BLaER1 (cell line): ENCODE results near the gene CENPO.

Experiments used
- H3K27ac ChIP-seq: shearing (Covaris generic); formaldehyde crosslinking; 2 replicates; pipeline ENCODE4 v1.8.1; 2022
- H3K27me3 ChIP-seq: shearing (Covaris generic); formaldehyde crosslinking; 2 replicates; pipeline ENCODE4 v1.8.1; 2022
- H3K36me3 ChIP-seq: shearing (Covaris generic); formaldehyde crosslinking; 2 replicates; pipeline ENCODE4 v1.8.1; 2022
- H3K4me1 ChIP-seq: shearing (Covaris generic); formaldehyde crosslinking; 2 replicates; pipeline ENCODE4 v1.8.1; 2022
- H3K4me2 ChIP-seq: shearing (Covaris generic); formaldehyde crosslinking; 2 replicates; pipeline ENCODE4 v1.8.1; 2022
- H3K4me3 ChIP-seq: shearing (Covaris generic); formaldehyde crosslinking; 2 replicates; pipeline ENCODE4 v1.8.1; 2022
- H3K9ac ChIP-seq: shearing (Covaris generic); formaldehyde crosslinking; 2 replicates; pipeline ENCODE4 v1.8.1; 2022
- H3K9me3 ChIP-seq: shearing (Covaris generic); formaldehyde crosslinking; 2 replicates; pipeline ENCODE4 v1.8.1; 2022
- H4K20me1 ChIP-seq: shearing (Covaris generic); formaldehyde crosslinking; 2 replicates; pipeline ENCODE4 v1.8.1; 2022
- Cebpa-rat ChIP-seq: shearing (Covaris generic); IDR thresholded peaks from 2 replicates; pipeline ENCODE4 v1.8.1; 2022

The CENPO gene

DNA sequence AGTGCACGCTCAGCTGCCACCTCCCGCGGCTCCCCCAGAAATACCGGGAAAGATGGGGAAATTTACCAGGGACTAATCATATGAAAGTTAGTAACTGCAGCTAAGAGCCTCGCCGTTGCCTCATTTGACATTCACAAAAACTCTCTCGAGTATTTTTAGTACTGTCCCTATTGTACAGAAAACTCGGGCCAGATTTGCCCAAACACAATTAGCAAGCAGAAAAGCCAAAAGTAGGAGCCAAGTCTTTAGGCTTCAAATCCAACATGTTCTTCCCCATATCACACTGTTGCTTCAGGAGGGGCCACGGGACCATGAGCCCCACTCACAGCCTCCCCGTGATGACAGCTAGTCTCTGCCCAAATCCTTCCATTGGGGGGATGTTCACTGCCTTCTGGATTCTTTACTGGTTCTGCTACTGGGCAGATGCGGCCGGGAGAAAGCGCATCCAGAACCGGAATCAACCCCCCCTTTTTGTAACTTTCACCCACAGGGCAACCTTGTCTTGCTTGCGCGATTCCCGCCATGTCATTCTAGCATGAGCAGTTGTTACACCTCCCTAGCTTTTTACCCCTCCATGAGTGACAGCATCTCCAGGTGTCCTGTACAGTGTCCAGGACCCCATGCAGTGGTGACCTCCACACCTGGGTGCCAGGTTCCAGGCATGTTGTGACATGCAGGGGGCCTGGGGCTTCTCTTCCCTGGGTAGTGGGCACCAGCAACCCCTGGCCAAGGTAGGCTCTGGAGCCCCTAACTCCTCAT, 35.2 kb downstream of the CENPO start:
- no peak overlapping the region for H3K27ac ChIP-seq
- H3K9me3 ChIP-seq, result no peaks in the 10 kb centered on the region
- H4K20me1 ChIP-seq, result 0 out of 2 replicates have a peak, but pooled peaks cover 6% of the 10 kb centered on the region
- H3K9ac ChIP-seq, result no peak overlapping the region
- no peak overlapping the region for H3K4me3 ChIP-seq
- no peaks in the 10 kb centered on the region for H3K27me3 ChIP-seq
- H3K4me1 ChIP-seq, result peaks cover 26% of the 10 kb centered on the region
- H3K4me2 ChIP-seq, result peak overlapping the region; percentile 54
- TF ChIP-seq Cebpa-rat, result no peak
- H3K36me3 ChIP-seq, result peaks cover 60% of the 10 kb centered on the region

DNA sequence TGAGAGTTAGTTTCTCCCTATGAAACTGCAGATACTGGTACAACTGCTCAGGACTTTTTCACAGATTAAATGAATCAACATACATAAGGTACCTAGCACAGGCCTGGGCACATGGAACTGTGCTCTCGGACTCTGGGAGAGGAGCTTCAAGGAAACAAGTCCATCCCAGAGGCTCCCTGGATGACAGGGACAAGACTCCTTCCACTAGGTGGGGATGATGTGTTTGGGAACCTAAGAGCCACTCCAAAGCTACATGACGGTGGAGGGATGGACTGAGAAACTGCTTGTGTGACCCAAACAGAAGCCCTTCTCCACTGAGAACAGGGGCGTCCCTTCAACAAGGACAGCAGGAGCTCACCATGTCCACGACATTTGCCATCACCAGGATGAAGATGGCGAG, 37.1 kb downstream of the CENPO start:
- Histone ChIP-seq H3K27me3 (no peaks in the 10 kb centered on the region), H3K4me3 (no peak overlapping the region), H3K9ac (no peak overlapping the region), H3K36me3 (peaks cover 61% of the 10 kb centered on the region), H3K27ac (no peak overlapping the region), H3K9me3 (no peaks in the 10 kb centered on the region), H4K20me1 (0 out of 2 replicates have a peak, but pooled peaks cover 6% of the 10 kb centered on the region), H3K4me2 (no peak overlapping the region), H3K4me1 (peaks cover 26% of the 10 kb centered on the region)
- no peak for TF ChIP-seq Cebpa-rat

DNA sequence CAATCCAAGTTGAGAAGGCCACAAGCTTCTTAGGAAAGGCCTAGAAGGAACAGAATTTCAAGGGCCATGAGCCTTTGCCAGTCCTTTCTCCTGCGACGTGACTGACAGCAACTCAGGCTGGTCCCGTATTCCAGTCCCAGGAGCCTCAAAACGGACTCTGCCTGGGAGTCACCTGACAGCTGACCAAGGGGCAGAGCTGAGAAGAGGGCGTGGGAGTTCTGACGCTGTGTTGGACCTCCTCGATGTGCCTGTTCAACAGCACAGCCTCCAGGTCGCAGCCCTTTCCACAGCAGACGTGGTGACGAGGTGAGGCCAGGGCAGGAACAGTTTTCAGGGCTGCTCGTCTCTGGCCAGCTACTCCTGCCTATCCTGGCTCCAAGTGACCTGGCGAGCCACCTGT, 37.6 kb downstream of the CENPO start:
- Histone ChIP-seq H3K27ac (no peak overlapping the region), H3K27me3 (no peaks in the 10 kb centered on the region), H4K20me1 (0 out of 2 replicates have a peak, but pooled peaks cover 6% of the 10 kb centered on the region), H3K9me3 (no peaks in the 10 kb centered on the region), H3K4me2 (no peak overlapping the region), H3K36me3 (peaks cover 61% of the 10 kb centered on the region), H3K4me3 (no peak overlapping the region), H3K9ac (no peak overlapping the region), H3K4me1 (peaks cover 25% of the 10 kb centered on the region)
- no peak for TF ChIP-seq Cebpa-rat

DNA sequence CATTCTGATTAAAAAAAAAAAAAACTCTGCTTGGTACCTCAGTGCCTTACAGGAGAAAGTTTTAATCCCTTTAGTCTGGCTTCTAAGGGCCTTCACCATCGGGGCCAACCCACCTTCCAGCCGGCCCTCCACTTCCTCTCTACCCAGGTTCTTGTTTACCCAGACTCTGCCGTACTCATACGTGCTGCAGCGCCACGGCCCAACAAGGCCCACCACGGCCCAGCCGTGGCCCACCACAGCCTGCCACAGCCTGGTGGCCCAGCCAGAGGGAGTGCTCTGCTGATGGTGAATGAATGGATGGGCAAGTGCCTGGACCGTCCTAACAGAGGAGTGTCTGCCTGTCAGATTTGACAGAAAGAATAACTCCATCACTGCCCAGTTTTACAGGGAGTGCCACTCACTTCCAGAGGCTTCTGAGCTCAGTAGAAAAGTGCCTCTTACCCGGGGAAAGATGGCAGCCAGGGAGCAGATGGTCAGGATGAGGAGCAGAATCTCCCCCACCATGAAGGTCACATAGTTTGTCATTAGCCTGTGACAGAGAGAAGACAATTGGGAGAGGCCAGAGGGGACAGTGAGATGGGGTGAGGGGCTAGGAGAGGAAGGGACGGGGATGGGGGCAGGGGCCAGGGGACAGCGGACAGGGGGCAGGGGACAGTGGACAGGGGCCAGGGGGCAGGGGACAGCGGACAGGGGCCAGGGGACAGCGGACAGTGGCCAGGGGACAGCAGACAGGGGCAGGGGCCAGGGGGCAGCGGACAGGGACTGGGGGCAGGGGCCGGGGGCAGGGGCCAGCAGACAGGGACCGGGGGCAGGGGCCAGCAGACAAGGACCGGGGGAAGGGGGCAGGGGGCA, 38.2 kb downstream of the CENPO start:
- Histone ChIP-seq H3K36me3 (peaks cover 61% of the 10 kb centered on the region), H3K9ac (no peak overlapping the region), H3K4me3 (no peak overlapping the region), H3K27me3 (no peaks in the 10 kb centered on the region), H3K4me2 (no peak overlapping the region), H3K27ac (no peak overlapping the region), H4K20me1 (0 out of 2 replicates have a peak, but pooled peaks cover 6% of the 10 kb centered on the region), H3K9me3 (no peaks in the 10 kb centered on the region), H3K4me1 (peaks cover 18% of the 10 kb centered on the region)
- no peak for TF ChIP-seq Cebpa-rat

DNA sequence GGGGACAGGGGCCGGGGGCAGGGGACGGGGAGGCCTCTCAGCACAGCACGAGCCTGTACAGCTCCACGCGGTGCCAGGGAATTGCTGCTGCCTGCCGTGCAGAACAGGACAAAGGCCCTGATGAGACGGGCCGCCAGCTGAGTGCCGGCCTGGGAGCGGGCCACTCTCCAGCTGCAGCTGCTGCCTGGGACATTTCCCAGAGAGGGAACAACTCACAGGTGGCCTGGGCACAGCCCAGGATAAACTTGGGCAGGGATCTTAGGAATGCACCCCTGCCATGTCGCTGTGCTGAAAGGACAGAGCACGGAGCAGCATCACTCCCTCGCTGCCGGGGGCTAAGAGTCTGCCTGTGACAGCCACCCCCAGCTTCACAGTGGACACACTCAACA, 38.8 kb downstream of the CENPO start:
- TF ChIP-seq Cebpa-rat, result no peak
- peaks cover 64% of the 10 kb centered on the region for H3K36me3 ChIP-seq
- H4K20me1 ChIP-seq, result 0 out of 2 replicates have a peak, but pooled peaks cover 6% of the 10 kb centered on the region
- H3K9ac ChIP-seq, result no peak overlapping the region
- H3K27me3 ChIP-seq, result no peaks in the 10 kb centered on the region
- H3K27ac ChIP-seq, result no peak overlapping the region
- no peaks in the 10 kb centered on the region for H3K9me3 ChIP-seq
- H3K4me1 ChIP-seq, result peaks cover 12% of the 10 kb centered on the region
- no peak overlapping the region for H3K4me3 ChIP-seq
- no peak overlapping the region for H3K4me2 ChIP-seq

DNA sequence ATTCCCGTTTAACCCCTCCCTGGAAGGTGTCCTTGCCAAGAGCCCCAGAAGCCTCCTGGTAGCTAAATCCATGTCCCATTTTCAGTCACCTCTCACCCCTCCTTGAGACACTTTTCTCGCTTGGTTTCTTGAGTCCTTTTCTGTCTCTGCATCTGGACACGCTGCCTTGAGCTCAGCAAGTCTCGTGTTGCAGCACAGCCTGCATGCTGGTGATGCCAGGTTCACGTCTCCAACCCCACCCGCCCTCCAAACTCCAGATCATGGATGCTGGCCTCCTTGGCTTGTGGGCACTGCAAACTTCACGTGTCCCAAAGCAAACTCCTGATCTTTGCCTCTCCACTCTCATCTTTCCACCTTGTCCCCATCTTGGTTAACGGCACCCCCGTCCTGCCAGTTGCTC, 39.3 kb downstream of the CENPO start:
- no peak for TF ChIP-seq Cebpa-rat
- H3K4me3 ChIP-seq, result no peak overlapping the region
- no peak overlapping the region for H3K9ac ChIP-seq
- H3K9me3 ChIP-seq, result no peaks in the 10 kb centered on the region
- H3K4me1 ChIP-seq, result peaks cover 7% of the 10 kb centered on the region
- peaks cover 65% of the 10 kb centered on the region for H3K36me3 ChIP-seq
- no peak overlapping the region for H3K27ac ChIP-seq
- 0 out of 2 replicates have a peak, but pooled peaks cover 6% of the 10 kb centered on the region for H4K20me1 ChIP-seq
- no peaks in the 10 kb centered on the region for H3K27me3 ChIP-seq
- no peak overlapping the region for H3K4me2 ChIP-seq

DNA sequence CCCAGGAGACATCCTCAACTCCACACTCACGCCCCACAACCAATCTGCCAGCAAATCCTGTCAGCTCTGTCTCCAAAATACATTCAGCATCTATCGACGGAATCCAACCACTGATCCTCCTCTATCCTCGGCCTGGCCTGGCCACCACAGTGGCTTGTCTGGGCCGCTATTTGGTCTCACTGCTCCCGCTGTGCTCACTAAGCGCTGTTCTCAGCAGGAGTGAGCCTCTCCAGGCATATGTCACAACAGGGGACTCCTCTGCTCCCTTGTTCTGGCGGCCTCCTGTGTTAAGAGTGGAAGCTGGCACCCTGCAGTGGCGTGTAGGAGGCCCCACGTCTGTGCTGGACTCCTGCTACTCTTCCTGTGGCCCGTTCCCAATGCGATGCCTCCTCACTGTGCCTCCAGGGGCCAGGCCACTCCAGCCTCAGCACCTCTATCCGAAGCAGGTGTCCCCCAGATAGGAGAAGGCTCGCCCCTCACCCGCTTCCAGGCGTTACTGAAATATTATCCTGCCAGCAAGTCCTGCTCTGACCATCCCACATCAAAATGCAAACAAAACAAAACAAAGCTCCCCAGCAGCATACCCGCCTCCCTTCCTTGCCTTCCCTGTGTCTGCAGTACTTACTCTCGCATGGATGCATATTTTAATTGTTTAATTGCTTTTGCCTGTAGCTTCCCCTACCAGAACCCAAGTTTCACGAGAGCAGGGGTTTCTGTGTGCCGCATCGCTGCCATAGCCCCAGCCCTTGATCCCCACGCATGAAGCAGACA, 39.9 kb downstream of the CENPO start:
- Histone ChIP-seq H3K27ac (no peak overlapping the region), H3K9ac (no peak overlapping the region), H4K20me1 (0 out of 2 replicates have a peak, but pooled peaks cover 6% of the 10 kb centered on the region), H3K4me2 (no peak overlapping the region), H3K27me3 (no peaks in the 10 kb centered on the region), H3K4me3 (no peak overlapping the region), H3K36me3 (peaks cover 67% of the 10 kb centered on the region), H3K9me3 (no peaks in the 10 kb centered on the region), H3K4me1 (peaks cover 1% of the 10 kb centered on the region; the same call in 1 of the 2 replicates)
- no peak for TF ChIP-seq Cebpa-rat

DNA sequence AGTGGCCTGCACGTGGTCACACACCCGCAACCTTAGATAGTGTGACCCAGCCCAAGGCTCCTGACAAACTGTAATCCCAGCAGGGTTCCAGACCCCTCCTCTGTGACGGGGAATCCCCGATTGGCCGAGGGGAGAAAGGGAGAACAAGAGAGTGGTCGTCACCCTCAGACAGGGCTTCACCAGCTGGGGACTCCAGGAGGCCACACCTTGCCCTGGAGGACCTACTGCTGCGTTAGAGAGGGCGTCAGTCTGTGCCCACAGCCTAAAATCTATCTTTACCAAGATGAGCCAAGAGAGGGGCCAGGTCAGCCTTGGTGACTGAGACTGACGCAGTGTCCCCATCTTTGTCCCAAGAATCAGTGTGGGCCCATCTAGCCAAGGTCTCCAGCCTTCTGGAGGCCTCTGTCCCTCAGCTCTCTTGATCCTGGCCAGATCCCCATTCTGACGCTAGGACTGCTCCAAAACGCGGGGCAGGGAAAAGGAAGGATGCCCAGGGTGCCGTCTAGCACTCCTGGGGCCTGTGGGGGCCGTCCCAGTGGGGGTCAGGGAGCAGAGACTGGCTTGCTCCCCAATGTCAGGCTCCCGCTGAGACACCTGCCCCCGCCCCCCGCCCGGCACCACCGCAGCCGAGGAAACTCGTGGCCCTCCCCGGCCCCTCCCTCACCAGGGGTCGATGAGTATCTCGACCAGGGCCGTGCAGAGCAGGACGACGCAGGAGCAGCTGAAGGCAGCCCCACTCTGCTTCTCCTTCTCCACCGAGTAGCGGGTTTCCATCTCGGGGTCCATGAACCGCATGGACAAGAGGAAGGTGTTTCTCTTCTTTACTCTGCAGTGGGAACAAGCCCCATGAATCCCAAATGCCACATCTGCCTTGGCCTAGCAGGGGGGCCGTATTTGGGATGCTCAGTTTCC, 40.9 kb downstream of the CENPO start:
- no peak for TF ChIP-seq Cebpa-rat
- no peak overlapping the region for H3K4me2 ChIP-seq
- H3K27ac ChIP-seq, result no peak overlapping the region
- H4K20me1 ChIP-seq, result no peaks in the 10 kb centered on the region
- H3K36me3 ChIP-seq, result peaks cover 67% of the 10 kb centered on the region
- H3K27me3 ChIP-seq, result no peaks in the 10 kb centered on the region
- H3K9ac ChIP-seq, result no peak overlapping the region
- H3K9me3 ChIP-seq, result no peaks in the 10 kb centered on the region
- peaks cover 4% of the 10 kb centered on the region for H3K4me1 ChIP-seq
- no peak overlapping the region for H3K4me3 ChIP-seq
